ENCODE results near the gene CNOT1.
"Not testable (repeated sequence)": the region's sequence is repeated elsewhere in the genome, so short reads cannot be mapped to it uniquely, and the experiment has no call there.

Gene CNOT1

GRCh38 chr16:58637021-58637420 is 7.4 kb upstream of the CNOT1 start:
- not testable (repeated sequence) for DNase-seq

DNA sequence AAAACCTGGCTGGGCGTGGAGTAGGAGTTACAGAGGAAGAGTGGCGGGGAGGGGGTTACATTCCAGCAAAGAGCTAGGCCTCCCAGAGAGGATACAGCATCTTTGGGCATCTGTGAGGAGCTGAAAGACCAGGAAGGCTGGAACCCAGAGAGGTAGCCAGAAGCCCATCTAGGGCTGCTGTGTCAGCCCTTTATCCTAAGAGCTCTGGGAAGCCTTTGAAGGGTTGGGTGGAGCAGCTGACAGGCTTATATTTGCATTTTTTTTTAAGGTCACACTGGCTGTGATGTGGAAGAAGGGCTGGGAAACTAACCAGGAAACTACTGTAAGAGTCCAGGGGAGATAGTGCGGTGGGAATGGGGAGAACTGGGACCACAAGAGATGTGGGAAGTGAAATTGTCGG is 6.8 kb upstream of the CNOT1 start:
- no peak for DNase-seq

- no peak for DNase-seq
Observed at GRCh38 chr16:58635502-58635901, 5.9 kb upstream of the CNOT1 start.

DNA sequence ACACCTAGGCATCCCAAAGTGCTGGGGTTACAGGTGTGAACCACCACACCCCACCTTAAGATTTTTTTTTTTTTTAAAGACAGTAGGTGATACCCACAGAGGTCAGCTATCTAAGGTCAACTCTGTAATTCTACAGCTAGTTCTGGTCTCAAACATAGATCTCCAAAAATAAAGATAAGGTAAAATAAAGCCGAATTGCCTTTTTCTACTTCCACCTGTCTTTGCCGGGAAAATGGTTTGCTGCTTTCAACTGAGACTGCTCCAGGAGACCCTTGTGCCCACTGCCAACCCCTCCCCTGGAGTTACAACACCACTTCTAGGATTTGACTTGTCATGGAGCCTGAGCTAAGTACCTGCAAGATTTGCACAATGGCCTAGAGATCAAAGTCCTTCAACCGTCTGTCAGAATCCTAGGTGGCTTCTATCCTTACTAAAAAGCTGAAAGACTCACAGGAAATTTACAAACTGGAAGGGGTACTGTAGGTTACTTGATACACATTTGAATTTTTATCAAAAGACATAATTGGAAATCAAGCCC is 4.7 kb upstream of the CNOT1 start:
- no peak for DNase-seq

DNA sequence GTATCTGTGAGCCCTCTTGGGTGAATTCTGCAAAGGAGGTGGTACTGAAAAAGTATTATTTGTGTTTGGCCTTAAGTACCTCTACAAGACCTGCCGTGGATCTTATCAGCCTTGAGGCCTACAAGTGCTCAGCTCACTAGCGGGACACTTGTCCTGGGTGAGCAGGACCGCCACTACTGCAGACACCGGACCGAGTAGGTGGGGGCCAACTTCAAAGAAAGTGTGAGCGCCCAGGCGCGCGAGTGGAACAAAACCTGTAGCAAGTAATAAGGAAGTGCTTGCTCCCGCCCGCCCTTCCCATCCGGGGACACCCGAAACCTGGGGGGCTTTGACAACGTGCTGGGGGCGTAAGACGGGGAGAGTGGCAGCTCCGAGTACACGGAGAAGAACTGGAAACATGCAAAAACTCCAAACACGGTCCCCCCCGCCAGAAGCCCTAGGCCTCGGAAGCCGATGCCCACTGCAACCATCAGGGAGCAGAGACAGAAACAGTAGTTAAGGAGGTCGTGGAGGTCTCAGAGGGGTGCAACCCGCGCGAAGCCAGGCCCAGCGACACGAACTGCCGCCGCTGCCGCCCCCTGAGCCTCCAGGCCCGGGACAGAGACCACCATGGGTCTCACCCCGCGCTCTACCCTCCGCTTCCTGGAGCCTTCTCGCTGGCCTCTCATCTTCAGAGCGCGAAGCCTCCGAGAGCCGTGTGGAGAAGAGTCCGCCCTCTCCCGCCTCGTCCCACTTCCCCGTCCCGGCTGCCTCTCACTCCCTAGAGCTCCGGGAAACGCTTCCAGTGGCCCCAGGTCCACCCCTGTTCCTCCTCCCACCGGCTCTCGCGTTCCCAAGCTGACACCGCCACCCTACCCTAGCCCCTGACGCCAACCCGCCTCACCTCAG is 537 bp downstream of the CNOT1 start:
- peak; percentile 23 to 26 for DNase-seq

- no peak for DNase-seq
Observed at GRCh38 chr16:58624209-58624608, 5.4 kb downstream of the CNOT1 start.

GRCh38 chr16:58620396-58620795 is 9.2 kb downstream of the CNOT1 start:
- DNase-seq, result no peak

DNA sequence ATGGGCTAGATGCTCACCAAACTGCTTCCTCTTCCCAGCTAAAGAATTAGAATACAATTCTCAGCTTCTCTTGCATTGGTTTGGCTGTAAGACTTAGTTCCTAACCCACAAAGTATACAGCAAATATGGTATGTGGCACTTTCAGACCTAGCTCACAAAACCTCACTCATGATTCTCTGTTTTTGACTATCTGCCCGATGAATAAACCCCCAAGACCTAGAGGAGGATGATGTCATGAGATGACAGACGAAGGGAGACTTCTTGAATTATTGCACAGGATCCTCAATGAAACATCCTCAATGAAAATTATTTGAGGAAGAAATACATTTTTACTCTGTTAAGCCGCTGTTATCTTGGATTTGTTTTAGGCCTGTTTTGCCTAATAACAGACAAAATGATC is 14.3 kb downstream of the CNOT1 start:
- DNase-seq, result no peak

- no peak for DNase-seq
Observed at GRCh38 chr16:58614860-58615259, 14.8 kb downstream of the CNOT1 start.

- no peak for DNase-seq
Observed at GRCh38 chr16:58614212-58614611, 15.4 kb downstream of the CNOT1 start.

DNA sequence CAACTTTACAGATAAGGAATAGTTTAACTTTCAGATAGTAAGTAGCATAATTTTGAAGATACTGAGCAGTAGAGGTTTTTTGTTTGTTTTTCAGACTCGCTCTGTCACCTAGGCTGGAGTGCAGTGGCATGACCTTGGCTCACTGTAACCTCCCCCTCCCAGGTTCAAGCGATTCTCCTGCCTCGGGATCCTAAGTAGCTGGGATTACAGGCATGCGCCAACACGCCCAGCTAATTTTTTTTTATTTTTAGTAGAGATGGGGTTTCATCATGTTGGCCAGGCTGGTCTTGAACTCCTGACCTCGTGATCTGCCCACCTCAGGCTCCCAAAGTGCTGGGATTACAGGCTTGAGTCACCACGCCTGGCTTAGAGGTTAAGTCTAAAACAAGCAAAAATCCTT is 16.7 kb downstream of the CNOT1 start:
- DNase-seq, result not testable (repeated sequence)

- DNase-seq, result no peak
Observed at GRCh38 chr16:58608601-58609136, 21.0 kb downstream of the CNOT1 start.

GRCh38 chr16:58605562-58605961 is 24.1 kb downstream of the CNOT1 start:
- DNase-seq, result no peak

DNA sequence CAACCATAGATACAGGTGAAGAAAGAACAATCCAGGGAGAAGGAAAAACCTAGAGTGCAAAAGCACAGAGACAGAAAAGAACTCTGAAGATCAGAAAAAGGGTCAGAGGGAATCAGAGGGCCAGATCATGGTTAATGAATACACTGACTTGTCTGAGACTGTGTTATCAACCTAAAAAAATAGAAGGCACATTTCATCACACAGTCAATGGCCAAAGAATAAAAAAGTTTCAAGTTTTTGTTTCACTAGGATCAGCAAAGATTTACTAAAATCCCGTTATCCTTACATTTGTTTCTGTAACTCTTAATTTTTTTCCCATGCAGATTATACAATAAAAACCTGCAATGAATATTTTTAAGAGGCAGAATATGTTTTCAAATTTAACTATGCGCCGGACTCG is 38.5 kb downstream of the CNOT1 start:
- no peak for DNase-seq

DNA sequence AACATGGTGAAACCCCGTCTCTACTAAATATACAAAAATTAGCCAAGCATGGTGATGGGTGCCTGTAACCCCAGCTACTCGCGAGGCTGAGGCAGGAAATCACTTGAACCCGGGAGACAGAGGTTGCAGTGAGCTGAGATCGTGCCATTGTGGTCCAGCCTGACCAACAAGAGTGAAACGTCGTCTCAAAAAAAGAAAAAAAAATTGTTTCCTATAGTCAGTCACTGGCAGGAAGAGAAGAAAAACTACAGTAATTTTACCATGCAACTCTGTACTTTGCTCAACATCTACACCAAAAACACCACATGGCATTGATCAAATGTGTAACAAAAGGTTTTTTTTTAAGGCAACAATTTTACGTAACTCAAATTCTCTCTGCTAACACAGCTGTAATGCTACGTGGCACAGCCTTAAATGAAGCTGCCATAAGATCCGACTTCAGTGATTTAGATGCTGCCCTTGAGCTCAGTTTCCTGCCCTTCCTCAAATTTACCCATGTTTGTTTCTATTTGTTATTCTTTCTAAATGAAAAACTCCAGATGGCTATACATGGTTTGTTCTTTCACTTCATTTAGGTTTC is 40.2 kb downstream of the CNOT1 start:
- no peak for DNase-seq

DNA sequence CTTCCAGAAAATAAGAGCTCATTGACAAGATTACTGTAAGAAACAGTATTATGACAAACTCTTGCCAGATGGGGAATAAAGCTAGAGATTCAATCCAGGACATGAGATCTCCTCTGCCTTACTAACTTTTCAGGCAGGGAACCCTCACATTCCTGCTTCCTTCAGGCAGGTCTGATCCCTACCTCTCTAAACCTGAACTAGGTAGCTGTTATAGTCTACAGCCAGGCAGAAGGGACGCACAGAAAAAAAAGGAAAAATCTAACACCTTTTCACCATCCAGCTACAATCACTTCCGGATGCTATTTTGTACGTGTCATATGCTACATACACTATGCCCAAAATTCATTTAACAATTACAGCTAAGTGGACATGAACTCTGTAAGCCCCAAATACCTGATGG is 41.2 kb downstream of the CNOT1 start:
- DNase-seq, result no peak

DNA sequence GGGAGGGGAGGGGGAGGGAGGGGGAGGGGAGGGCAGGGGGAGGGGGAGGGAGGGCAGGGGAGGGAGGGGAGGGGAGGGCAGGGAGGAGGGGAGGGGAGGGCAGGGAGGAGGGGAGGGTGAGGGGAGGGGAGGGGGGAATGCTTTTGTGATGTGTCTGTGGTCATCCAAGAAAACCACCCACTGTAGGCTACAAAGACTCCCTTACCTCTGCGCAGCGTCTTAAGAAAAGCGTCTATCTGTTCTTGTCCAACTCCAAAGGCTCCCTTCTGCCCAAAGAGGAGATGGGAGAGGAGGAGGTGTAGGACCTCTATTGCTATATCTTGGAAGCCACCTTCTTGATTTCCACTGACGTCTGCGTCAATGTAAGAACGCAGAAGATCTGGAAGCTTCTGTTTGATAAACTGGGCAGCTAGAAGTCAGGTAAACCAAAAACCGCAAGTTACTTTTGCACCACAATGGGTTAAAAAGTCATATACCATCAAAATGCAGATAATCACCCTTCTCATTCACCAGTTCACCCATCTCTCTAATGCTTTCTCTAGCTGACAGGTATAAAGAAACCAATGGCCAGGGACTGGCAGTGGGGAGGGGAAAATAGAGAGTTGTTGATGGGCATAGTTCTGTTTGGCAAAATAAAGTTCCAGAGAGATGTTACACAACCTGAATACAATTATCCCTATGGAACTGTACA is 43.1 kb downstream of the CNOT1 start:
- DNase-seq, result no peak

DNA sequence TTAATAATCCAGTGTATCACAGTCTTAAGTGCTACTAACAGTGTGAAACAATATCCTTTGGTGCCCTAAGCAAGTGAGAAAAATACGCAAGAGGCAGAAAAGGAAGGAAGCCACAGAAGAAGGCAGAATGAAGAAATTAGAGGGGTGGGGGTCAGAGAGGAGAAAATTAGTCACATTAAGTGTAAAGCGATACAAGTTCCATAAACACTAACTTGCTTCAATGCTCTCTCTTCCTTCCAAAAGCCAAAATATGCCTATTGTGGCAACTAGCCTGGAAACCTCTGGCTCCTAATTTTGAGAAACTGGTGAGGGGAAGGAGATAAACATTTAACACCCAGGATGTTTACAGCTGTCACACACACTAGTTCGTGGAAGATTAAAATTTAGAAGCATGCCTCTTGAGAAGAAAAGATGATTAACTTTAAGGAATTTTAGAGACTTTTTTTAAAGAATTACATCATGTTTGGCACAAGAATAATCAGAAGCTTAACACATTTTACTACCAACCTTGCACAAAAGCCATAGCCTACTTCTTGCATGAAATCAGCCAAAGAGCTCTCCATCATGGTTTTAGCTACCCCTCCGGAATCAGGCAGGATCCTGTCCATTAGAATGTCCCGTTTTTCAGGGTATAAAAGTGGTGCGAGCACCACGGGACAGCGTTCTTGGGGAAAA is 44.7 kb downstream of the CNOT1 start:
- no peak for DNase-seq

- no peak for DNase-seq
Observed at GRCh38 chr16:58582971-58583765, 46.5 kb downstream of the CNOT1 start.

DNA sequence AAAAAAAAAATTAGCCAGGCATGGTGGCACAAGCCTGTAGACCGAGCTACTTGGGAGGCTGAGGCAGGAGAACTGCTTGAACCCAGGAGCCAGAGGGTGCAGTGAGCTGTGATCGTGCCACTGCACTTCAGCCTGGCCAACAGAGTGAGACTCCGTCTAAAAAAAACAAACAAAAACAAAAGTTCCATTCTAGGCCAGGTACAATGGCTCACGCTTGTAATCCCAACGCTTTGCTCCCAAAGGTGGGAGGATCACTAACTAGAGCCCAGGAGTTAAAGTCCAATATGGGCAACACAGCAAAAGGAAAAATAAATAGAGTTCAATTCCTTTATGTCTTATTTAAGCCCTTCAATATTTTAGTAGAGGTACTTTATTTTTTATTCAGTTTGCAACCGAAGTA is 47.5 kb downstream of the CNOT1 start:
- DNase-seq, result no peak

DNA sequence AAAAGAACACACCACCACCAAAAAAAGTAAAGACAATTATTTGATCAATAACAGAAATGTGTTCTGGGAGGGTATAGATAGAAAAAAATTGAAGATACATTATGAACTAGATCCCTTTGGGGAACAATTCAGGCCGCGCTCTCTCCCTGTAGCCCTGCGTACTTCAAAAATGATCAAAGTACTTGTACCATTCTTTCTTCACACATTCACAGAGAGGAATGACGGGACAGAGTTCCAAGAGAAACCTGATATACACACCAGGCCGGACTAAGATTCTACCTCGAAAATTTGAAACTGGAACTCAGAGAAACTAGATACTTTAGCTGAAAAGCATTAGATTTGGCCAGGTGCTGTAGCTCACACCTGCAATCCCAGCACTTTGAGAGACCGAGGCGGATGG is 50.0 kb downstream of the CNOT1 start:
- DNase-seq, result no peak

- no peak for DNase-seq
Observed at GRCh38 chr16:58578642-58579041, 51.0 kb downstream of the CNOT1 start.

Data from activated CD4-positive, alpha-beta T cell treated with anti-CD3 and anti-CD28 coated beads, Interleukin-2, amount 50 U/mL, for 4 hours (primary cell).